Measurements from ENCODE around the gene CNGB1. TPM values are rescaled to one million over a fixed set of nuclear protein-coding genes. Genes with fewer than 3 reads are reported as not detected.

Gene CNGB1
- total and polyA plus RNA-seq, 12 donors = not detected

DNA sequence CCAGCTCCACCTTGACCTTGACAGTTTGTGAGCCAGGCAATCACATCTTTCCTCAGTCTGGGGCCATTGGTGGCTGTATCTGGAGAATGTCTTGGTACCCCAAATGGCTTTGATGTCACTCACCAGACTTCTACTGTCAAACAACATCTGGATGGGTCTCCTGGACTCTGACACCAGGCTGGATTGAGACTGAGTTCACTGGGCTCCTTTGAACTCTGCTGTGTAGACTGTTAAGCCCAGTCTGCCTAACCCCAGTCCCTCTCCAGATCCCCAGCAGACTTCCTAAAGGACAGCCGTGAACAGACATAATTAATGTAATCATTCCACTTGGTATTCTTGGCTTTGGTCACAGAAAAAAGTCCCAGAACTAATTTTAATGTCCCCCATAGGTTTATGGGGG, 84.5 kb downstream of the CNGB1 start:
- ATAC-seq (no peak), DNase-seq (no peak)
- no peak for TF ChIP-seq CTCF (IDR thresholded peaks at IDR 0.05)
- H3K27ac ChIP-seq = no peak overlapping the region
- no peaks in the 10 kb centered on the region for H3K36me3 ChIP-seq
- 74 to 81% methylated on average over 1 of the region's 1 CpG for WGBS, 2 donors
- intact Hi-C loops (cut with DNase I) = no loop called here
- H3K27me3 ChIP-seq = peaks cover 15 to 49% (median 38%) of the 10 kb centered on the region in 7 donors
- no peak overlapping the region for H3K4me3 ChIP-seq
- H3K4me1 ChIP-seq = peaks cover 0 to 31% (median 3%) of the 10 kb centered on the region in 9 donors
- no peaks in the 10 kb centered on the region for H3K9me3 ChIP-seq

DNA sequence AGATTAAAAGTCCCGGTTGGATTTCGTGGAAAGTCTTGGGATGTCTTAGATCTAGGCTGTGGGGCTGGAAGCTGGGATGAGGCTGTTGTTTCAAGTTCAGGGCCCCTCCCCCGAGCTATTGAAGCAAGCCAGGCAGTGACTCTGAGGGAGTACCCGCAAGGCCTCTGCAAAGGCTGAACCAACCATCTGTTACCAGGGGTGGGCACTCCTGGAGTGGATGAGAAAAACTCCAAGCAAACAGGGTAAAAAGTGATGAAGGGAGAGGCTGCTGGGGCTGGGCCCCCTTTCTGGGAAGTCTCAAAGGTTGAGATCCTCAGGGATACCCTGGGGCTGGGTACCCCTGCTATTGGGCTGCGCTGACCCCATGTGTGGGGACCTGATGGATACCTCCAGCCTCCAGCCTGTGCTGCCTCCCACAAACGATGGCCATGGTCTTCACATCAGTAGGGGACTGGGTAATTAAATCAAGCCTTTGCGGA, 86.2 kb downstream of the CNGB1 start:
- intact Hi-C loops (cut with DNase I) = no loop called here
- Histone ChIP-seq H3K36me3 (no peaks in the 10 kb centered on the region), H3K4me3 (no peak overlapping the region), H3K9me3 (no peaks in the 10 kb centered on the region), H3K27ac (no peak overlapping the region), H3K4me1 (peaks cover 0 to 15% (median 3%) of the 10 kb centered on the region in 9 donors), H3K27me3 (peaks cover 15 to 64% (median 52%) of the 10 kb centered on the region in 7 donors)
- ATAC-seq (peak in 1 of 8 donors; percentile 40), DNase-seq (no peak)
- no peak for TF ChIP-seq CTCF (IDR thresholded peaks at IDR 0.05)
- 55 to 64% methylated on average over 7 of the region's 7 CpGs for WGBS, 2 donors

- Histone ChIP-seq H3K4me1 (peaks cover 0 to 9% (median 3%) of the 10 kb centered on the region in 9 donors), H3K27me3 (peaks cover 15 to 65% (median 52%) of the 10 kb centered on the region in 7 donors), H3K36me3 (no peaks in the 10 kb centered on the region), H3K9me3 (no peaks in the 10 kb centered on the region), H3K4me3 (peak overlapping the region in 1 of 10 donors; percentile 9), H3K27ac (no peak overlapping the region)
- DNase-seq (no peak), ATAC-seq (peak in 3 of 8 donors; percentile 20 to 48 (median 24))
- no peak for TF ChIP-seq CTCF (IDR thresholded peaks at IDR 0.05)
- intact Hi-C loops (cut with DNase I) = no loop called here
- WGBS, 2 donors = 19% methylated on average over 42 to 51 of the region's 51 CpGs
Observed at GRCh38 chr16:57883953-57884654, 86.8 kb downstream of the CNGB1 start.

DNA sequence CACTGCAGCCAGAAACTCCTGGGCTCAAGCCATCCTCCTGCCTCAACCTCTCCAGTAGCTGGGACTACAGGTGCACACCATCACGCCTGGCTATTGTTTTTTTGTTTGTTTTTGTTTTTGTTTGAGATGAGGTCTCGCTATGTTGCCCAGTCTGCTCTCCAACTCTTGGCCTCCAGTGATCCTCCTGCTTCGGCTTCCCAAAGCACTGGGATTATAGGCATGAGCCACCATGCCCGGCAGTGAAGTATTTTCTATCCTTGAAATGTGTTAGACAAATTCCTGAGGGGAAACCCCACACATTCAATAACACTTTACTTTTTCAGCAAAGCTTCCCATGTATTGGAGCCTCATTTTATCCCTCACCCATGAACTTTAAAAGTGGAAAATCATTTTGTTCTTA, 87.4 kb downstream of the CNGB1 start:
- no peak overlapping the region for H3K27ac ChIP-seq
- DNase-seq (no peak), ATAC-seq (no peak)
- no peaks in the 10 kb centered on the region for H3K9me3 ChIP-seq
- no peak overlapping the region for H3K4me3 ChIP-seq
- 55 to 65% methylated on average over 4 of the region's 4 CpGs for WGBS, 2 donors
- intact Hi-C loops (cut with DNase I) = no loop called here
- H3K27me3 ChIP-seq = peaks cover 15 to 65% (median 52%) of the 10 kb centered on the region in 7 donors
- H3K4me1 ChIP-seq = peaks cover 0 to 8% (median 3%) of the 10 kb centered on the region in 9 donors
- no peaks in the 10 kb centered on the region for H3K36me3 ChIP-seq
- no peak for TF ChIP-seq CTCF (IDR thresholded peaks at IDR 0.05)

All from heart right ventricle (tissue), 16 donors.